Endodermal cell (in vitro differentiated cells): ENCODE data around the gene ARID5A. TPM values are rescaled to one million over a fixed set of nuclear protein-coding genes. Genes with fewer than 3 reads are reported as not detected.

Source experiments
- DNase-seq: peaks from one replicate; pipeline ENCODE4 v3.0.0-alpha.2; 2017
- H3K27ac ChIP-seq: 2 replicates; pipeline ENCODE4 v1.5.1; 2013; ENCODE audit warnings: mild to moderate bottlenecking, low read depth, low read length, moderate library complexity
- H3K27me3 ChIP-seq: 2 replicates; pipeline ENCODE4 v1.6.1; 2013; ENCODE audit warnings: mild to moderate bottlenecking, low read length, moderate library complexity; ENCODE audit not compliant: insufficient read depth, control insufficient read depth, poor library complexity, severe bottlenecking
- H3K36me3 ChIP-seq: 2 replicates; pipeline ENCODE4 v1.7.0; 2013; ENCODE audit warnings: mild to moderate bottlenecking, low read length, moderate library complexity; ENCODE audit not compliant: control insufficient read depth, insufficient read depth
- H3K4me1 ChIP-seq: one replicate; pipeline ENCODE4 v1.7.0; 2013; ENCODE audit warnings: low read length; ENCODE audit not compliant: control insufficient read depth, insufficient read depth
- H3K4me3 ChIP-seq: 2 replicates; pipeline ENCODE4 v1.5.1; 2013; ENCODE audit warnings: mild to moderate bottlenecking, low read length, moderate library complexity
- H3K9ac ChIP-seq: 2 replicates; pipeline ENCODE4 v1.6.1; 2013; ENCODE audit warnings: mild to moderate bottlenecking, low read length, moderate library complexity; ENCODE audit not compliant: poor library complexity, severe bottlenecking; ENCODE audit errors: extremely low read depth
- H3K9me3 ChIP-seq: 2 replicates; pipeline ENCODE4 v1.6.1; 2013; ENCODE audit warnings: mild to moderate bottlenecking, low read length, moderate library complexity; ENCODE audit not compliant: control insufficient read depth
- H3K27ac Mint-ChIP-seq: 2 replicates; pipeline ENCODE4 v1.8.0; 2020; ENCODE audit warnings: mixed read lengths
- H3K27me3 Mint-ChIP-seq: 2 replicates; pipeline ENCODE4 v1.8.0; 2021; ENCODE audit warnings: mild to moderate bottlenecking, mixed read lengths; ENCODE audit not compliant: insufficient read depth
- H3K36me3 Mint-ChIP-seq: 2 replicates; pipeline ENCODE4 v1.8.0; 2020; ENCODE audit warnings: low read depth, mixed read lengths
- H3K4me1 Mint-ChIP-seq: 2 replicates; pipeline ENCODE4 v1.8.0; 2020; ENCODE audit warnings: mixed read lengths
- H3K4me3 Mint-ChIP-seq: 2 replicates; pipeline ENCODE4 v1.8.0; 2020; ENCODE audit warnings: mild to moderate bottlenecking, moderate library complexity, mixed read lengths
- H3K9me3 Mint-ChIP-seq: 2 replicates; pipeline ENCODE4 v1.8.0; 2020; ENCODE audit warnings: mild to moderate bottlenecking, mixed read lengths
- WGBS, 2 experiments: methylation state at CpG; one replicate each; pipeline versions ENCODE4 v1.1.5 to v1.1.7; 2013; ENCODE audit warnings: missing lambda C conversion rate in 2 of 2, mixed read lengths in 1 of 2; ENCODE audit not compliant: insufficient coverage in 1 of 2, insufficient read length in 1 of 2; 5-methylcytosine and 5-hydroxymethylcytosine counted together
- total RNA-seq, 2 donors: library from RNA; stranded (reverse); fragmentation: NEBNext Ultra II Directional in 1 of 2; extraction: Animal tissue kit (Norgen Biotek cat#: 25700) in 1 of 2; gene quantifications; 2 replicates in 1 of 2; 3 replicates in 1 of 2; pipeline ENCODE4 v1.2.1, GENCODE V29; 2021
- TF ChIP-seq, protein P1 (sequence below): fragments of 200-600 bp; sonication (generic); conservative IDR thresholded peaks from 2 replicates; pipeline ENCODE4 v1.5.0; 2021; ENCODE audit warnings: antibody characterized with exemption, mild to moderate bottlenecking

ARID5A gene
- total RNA-seq, 2 donors from 2014 or later, result 1.8 to 3.5 TPM

DNA sequence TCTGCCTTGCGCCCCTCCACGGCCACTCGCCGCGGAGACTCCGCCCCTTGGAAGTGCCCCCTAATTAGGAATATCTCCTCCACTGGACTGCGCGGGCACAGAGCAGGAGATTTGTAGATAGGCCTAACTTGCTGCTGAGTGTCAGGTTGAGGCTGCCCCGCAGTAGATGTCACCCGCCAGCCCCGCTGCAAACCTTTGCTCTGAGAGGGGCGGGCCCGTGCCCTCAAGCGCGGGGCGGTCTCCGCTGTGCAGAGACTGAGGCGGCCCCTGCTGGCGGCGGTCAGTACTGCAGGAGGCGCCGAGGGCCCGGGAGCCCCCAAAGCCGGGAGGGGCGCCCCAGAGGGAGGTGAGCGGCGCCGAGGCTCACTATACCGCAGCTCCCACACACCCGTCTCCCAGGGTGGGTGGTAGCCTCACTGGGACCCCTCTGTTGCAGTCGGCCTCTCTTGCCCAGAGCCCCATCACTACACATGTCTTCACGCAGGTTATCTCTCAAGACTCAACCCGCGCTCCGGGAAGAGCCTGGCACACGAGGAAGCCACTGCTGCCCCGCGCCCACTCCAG lies 28.5 kb upstream of the ARID5A start:
- no peak overlapping the region for H3K27ac ChIP-seq
- H3K4me1 ChIP-seq, result no peaks in the 10 kb centered on the region
- no peak overlapping the region for H3K4me3 ChIP-seq
- H3K4me1 Mint-ChIP-seq, result peaks cover 2% of the 10 kb centered on the region
- 39 to 57% methylated on average over 9 to 38 of the region's 38 CpGs for WGBS, 2 experiments
- H3K36me3 ChIP-seq, result no peaks in the 10 kb centered on the region
- no peak overlapping the region for H3K27ac Mint-ChIP-seq
- peaks cover 37% of the 10 kb centered on the region for H3K27me3 Mint-ChIP-seq
- TF ChIP-seq, protein P1, sequence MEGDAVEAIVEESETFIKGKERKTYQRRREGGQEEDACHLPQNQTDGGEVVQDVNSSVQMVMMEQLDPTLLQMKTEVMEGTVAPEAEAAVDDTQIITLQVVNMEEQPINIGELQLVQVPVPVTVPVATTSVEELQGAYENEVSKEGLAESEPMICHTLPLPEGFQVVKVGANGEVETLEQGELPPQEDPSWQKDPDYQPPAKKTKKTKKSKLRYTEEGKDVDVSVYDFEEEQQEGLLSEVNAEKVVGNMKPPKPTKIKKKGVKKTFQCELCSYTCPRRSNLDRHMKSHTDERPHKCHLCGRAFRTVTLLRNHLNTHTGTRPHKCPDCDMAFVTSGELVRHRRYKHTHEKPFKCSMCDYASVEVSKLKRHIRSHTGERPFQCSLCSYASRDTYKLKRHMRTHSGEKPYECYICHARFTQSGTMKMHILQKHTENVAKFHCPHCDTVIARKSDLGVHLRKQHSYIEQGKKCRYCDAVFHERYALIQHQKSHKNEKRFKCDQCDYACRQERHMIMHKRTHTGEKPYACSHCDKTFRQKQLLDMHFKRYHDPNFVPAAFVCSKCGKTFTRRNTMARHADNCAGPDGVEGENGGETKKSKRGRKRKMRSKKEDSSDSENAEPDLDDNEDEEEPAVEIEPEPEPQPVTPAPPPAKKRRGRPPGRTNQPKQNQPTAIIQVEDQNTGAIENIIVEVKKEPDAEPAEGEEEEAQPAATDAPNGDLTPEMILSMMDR, result peak; percentile 100
- peaks cover 6% of the 10 kb centered on the region for H3K27me3 ChIP-seq
- H3K9me3 Mint-ChIP-seq, result no peaks in the 10 kb centered on the region
- no peak overlapping the region for H3K9ac ChIP-seq
- DNase-seq, result peak; percentile 94
- peak overlapping the region; percentile 28 for H3K4me3 Mint-ChIP-seq
- no peaks in the 10 kb centered on the region for H3K9me3 ChIP-seq
- no peaks in the 10 kb centered on the region for H3K36me3 Mint-ChIP-seq

DNA sequence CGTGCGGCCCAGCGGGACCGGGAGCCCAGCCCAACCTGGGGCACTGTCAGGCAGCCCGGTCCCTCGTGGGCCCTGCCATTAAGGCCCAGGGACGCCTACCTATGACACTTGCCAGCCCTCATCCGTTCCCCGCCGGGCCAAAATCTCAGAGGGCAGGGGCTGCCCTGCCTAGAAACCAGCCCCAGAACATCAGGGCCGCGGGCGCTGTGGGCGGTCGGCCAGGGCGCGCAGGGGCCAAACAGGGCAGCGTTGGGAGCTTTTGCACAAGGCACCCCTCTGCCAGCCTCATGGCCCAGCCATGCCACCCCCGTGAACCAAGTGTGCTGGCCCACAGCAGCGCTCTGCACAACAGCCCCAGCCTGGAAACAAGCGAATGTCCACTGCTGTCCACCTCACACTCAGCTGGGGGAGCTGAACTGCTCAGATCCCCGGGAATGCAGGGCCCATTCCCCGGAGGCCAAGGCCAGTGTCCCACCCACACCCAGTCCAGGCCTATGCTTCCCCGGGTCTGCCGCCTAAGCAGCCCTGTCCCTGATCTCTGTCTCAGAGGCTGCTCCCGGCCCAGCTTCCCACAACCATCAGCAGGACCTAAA lies 27.9 kb upstream of the ARID5A start:
- Mint-ChIP-seq H3K27me3 (peaks cover 37% of the 10 kb centered on the region), H3K4me1 (peaks cover 2% of the 10 kb centered on the region), H3K4me3 (no peak overlapping the region), H3K27ac (no peak overlapping the region), H3K36me3 (no peaks in the 10 kb centered on the region), H3K9me3 (no peaks in the 10 kb centered on the region)
- Histone ChIP-seq H3K9ac (no peak overlapping the region), H3K27ac (no peak overlapping the region), H3K36me3 (no peaks in the 10 kb centered on the region), H3K27me3 (peaks cover 6% of the 10 kb centered on the region), H3K9me3 (no peaks in the 10 kb centered on the region), H3K4me3 (no peak overlapping the region), H3K4me1 (no peaks in the 10 kb centered on the region)
- DNase-seq, result no peak
- TF ChIP-seq, protein P1, result no peak
- whole genome bisulfite sequencing, 2 experiments, result 88 to 93% methylated on average over 15 to 26 of the region's 26 CpGs

DNA sequence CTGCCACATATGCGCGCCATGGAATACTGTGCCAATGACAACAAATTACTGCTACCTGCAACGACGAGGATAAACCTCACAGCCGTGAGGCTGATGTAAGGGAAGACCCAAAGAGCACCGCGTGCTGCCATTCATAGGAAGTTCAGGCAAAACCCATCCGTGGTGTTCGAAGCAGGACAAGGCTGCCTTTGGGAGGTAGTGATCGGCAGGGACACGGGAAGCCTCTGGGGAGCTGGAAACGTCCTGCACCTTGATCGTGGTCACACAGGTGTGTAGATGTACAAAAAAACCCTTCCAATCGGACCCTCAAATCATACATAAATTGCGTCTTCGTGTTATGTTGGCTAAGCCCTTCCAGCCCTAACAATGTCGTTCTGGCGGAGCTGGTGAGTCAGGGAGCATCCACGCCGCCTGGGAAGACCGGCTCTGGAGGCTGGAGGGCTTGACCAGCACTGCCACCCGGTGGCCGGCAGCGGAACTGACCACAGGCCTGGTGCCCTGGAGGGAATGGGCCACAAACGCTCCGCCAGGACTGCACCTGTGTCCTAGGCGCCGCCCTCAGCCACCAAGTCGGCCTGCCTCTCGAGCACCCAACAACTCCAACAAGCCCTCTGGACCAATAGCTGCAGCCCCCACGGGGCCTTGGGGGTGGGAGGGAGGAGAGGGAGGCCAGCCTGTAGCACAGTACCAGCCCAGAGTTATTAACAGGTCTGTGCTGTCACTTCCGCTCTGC lies 27.3 kb upstream of the ARID5A start:
- Mint-ChIP-seq H3K27me3 (peaks cover 37% of the 10 kb centered on the region), H3K4me1 (peaks cover 2% of the 10 kb centered on the region), H3K36me3 (no peaks in the 10 kb centered on the region), H3K27ac (no peak overlapping the region), H3K4me3 (no peak overlapping the region), H3K9me3 (no peaks in the 10 kb centered on the region)
- Histone ChIP-seq H3K36me3 (no peaks in the 10 kb centered on the region), H3K9ac (no peak overlapping the region), H3K4me3 (no peak overlapping the region), H3K4me1 (no peaks in the 10 kb centered on the region), H3K27me3 (peaks cover 6% of the 10 kb centered on the region), H3K9me3 (no peaks in the 10 kb centered on the region), H3K27ac (no peak overlapping the region)
- WGBS, 2 experiments, result 35% methylated on average over 16 to 32 of the region's 32 CpGs
- peak; percentile 99 for DNase-seq
- TF ChIP-seq, protein P1, result peak; percentile 99
